Tibial nerve (tissue), 4 donors: Measurements from ENCODE around the gene CX3CR1. TPM values are rescaled to one million over a fixed set of nuclear protein-coding genes. Genes with fewer than 3 reads are reported as not detected.

Experiments used
- DNase-seq, 2 donors: peaks; one replicate each; pipeline ENCODE4 v3.0.0-alpha.2; 2019; ENCODE audit warnings: low spot score in 2 of 2
- H3K27ac ChIP-seq, 4 donors: fragments of 200-600 bp; sonication (generic) in 3 of 4; one replicate each; pipeline ENCODE4 v1.5.1; 2017 to 2019; ENCODE audit warnings: mild to moderate bottlenecking in 1 of 4
- H3K27me3 ChIP-seq, 2 donors: fragments of 200-600 bp; sonication (generic) in 1 of 2; one replicate each; pipeline versions ENCODE4 v1.5.1 to v1.6.0; 2017 to 2019
- H3K36me3 ChIP-seq, 3 donors: fragments of 200-600 bp; sonication (generic); one replicate each; pipeline ENCODE4 v1.5.1; 2018 to 2019
- H3K4me1 ChIP-seq, 4 donors: fragments of 200-600 bp; sonication (generic) in 3 of 4; one replicate each; pipeline ENCODE4 v1.5.1; 2017 to 2019
- H3K4me3 ChIP-seq, 4 donors: fragments of 200-600 bp; sonication (generic) in 3 of 4; one replicate each; pipeline ENCODE4 v1.5.1; 2017 to 2019; ENCODE audit warnings: mild to moderate bottlenecking in 1 of 4, moderate library complexity in 1 of 4
- H3K9me3 ChIP-seq, 4 donors: fragments of 200-600 bp; sonication (generic) in 3 of 4; one replicate each; pipeline ENCODE4 v1.5.1; 2017 to 2019
- EP300 ChIP-seq, 2 donors: sonication (generic); formaldehyde crosslinking; IDR thresholded peaks; one replicate each; pipeline ENCODE4 v1.6.1; 2017; ENCODE audit warnings: antibody characterized with exemption in 2 of 2, mild to moderate bottlenecking in 1 of 2
- POLR2A ChIP-seq, 2 donors: fragments of 450-650 bp; IDR thresholded peaks; one replicate each; pipeline ENCODE4 v1.6.1; 2017; ENCODE audit warnings: antibody characterized with exemption in 2 of 2, mild to moderate bottlenecking in 2 of 2, moderate library complexity in 2 of 2
- WGBS, 2 donors: methylation state at CpG; one replicate each; pipeline ENCODE4 v1.1.5; 2018; 5-methylcytosine and 5-hydroxymethylcytosine counted together
- total RNA-seq, 4 donors: library from RNA; depleted of rRNA; stranded (reverse); fragments of >200 nt; gene quantifications; one replicate each; pipeline ENCODE4 v1.1.0, GENCODE V29; 2016
- TF ChIP-seq, protein P1 (sequence below), 5 experiments: fragments of 200-600 bp in 3 of 5; fragments of 450-650 bp in 2 of 5; sonication (generic) in 3 of 5; IDR thresholded peaks; one replicate each; pipeline ENCODE4 v1.5.1; 2016 to 2019; ENCODE audit warnings: antibody characterized with exemption in 5 of 5, mild to moderate bottlenecking in 3 of 5, moderate library complexity in 2 of 5

CX3CR1 gene
- total RNA-seq, 4 donors from 2014 or later = 2.2 to 4.4 (median 3.1) TPM; not detected in 1

DNA sequence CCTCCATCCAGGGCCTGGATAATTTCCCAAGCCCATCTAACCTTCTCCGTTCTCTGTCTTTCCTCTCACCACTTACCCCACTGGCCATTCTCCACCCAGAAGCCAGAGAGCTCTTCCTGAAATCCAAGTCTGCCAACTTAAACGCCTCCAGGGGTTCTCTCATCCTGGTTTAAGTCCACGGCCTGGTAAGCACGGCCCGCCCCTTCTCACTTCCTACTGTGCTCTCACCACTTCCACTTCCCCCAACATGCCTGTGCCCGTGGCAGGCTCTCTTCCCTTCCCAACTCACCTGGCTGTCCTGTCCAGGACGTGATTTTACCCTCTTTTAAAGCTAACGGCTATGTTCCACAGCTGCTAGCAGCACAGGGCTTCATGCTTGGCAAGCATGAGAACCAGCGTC is 1.7 kb upstream of the CX3CR1 start:
- Histone ChIP-seq H3K4me1 (peaks cover 0 to 23% (median 6%) of the 10 kb centered on the region in 4 donors), H3K27ac (no peak overlapping the region), H3K27me3 (no peaks in the 10 kb centered on the region), H3K4me3 (no peak overlapping the region), H3K9me3 (no peaks in the 10 kb centered on the region), H3K36me3 (no peaks in the 10 kb centered on the region)
- TF ChIP-seq POLR2A (IDR thresholded peaks at IDR 0.05) = no peak
- TF ChIP-seq EP300 (IDR thresholded peaks at IDR 0.05) = no peak
- TF ChIP-seq, protein P1, sequence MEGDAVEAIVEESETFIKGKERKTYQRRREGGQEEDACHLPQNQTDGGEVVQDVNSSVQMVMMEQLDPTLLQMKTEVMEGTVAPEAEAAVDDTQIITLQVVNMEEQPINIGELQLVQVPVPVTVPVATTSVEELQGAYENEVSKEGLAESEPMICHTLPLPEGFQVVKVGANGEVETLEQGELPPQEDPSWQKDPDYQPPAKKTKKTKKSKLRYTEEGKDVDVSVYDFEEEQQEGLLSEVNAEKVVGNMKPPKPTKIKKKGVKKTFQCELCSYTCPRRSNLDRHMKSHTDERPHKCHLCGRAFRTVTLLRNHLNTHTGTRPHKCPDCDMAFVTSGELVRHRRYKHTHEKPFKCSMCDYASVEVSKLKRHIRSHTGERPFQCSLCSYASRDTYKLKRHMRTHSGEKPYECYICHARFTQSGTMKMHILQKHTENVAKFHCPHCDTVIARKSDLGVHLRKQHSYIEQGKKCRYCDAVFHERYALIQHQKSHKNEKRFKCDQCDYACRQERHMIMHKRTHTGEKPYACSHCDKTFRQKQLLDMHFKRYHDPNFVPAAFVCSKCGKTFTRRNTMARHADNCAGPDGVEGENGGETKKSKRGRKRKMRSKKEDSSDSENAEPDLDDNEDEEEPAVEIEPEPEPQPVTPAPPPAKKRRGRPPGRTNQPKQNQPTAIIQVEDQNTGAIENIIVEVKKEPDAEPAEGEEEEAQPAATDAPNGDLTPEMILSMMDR (IDR thresholded peaks at IDR 0.05) = no peak
- DNase-seq = no peak
- 79 to 80% methylated on average over 9 of the region's 9 CpGs for WGBS, 2 donors

DNA sequence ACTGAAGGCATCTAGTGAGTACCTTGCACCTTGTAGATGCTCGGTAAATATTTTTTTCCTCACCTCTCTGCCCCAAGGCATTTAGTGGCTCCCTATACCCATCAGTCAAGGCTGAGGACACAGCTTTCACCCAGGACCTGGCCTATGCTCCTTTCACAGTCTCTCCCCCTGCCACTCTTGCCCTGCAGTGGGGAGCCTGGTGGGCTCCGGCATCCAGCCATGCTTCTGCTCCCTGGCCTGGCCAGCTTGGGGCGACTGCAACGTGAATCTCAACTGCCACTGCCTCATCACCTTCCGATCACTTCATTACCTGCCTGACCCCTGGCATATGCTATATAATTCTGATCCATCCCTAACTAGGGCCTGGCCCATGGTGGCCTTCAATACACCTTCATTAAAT is 735 bp upstream of the CX3CR1 start:
- DNase-seq = no peak
- WGBS, 2 donors = 93% methylated on average over 5 of the region's 5 CpGs
- no peak for TF ChIP-seq EP300 (IDR thresholded peaks at IDR 0.05)
- no peak for TF ChIP-seq POLR2A (IDR thresholded peaks at IDR 0.05)
- TF ChIP-seq, protein P1 (IDR thresholded peaks at IDR 0.05) = no peak

DNA sequence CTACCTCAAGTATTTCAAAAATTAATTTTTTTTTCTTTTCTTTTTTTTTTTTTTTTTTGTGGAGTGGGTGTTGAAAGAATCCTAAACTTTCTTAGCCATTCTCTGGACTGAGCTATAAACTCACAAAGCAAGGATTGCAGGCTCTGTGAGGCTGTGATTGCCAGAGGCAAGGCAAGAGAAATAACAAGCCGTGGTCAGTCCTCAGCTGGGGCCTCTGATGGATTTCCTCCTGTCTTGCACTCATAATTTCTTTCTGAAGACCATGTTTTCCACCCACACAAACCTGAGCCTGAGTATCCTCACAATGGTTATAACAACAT is 1.3 kb downstream of the CX3CR1 start:
- no peaks in the 10 kb centered on the region for H3K9me3 ChIP-seq
- H3K4me3 ChIP-seq = no peak overlapping the region
- DNase-seq = no peak
- no peaks in the 10 kb centered on the region for H3K36me3 ChIP-seq
- WGBS, 2 donors = 20 to 21% methylated on average over 1 of the region's 1 CpG
- peak overlapping the region in 2 of 4 donors; percentile 13 to 37 for H3K27ac ChIP-seq
- TF ChIP-seq EP300 (IDR thresholded peaks at IDR 0.05) (no peak), POLR2A (IDR thresholded peaks at IDR 0.05) (no peak)
- TF ChIP-seq, protein P1 (IDR thresholded peaks at IDR 0.05) = no peak
- no peaks in the 10 kb centered on the region for H3K27me3 ChIP-seq
- peaks cover 0 to 14% (median 3%) of the 10 kb centered on the region in 4 donors for H3K4me1 ChIP-seq

More for the DNA sequence above, 735 bp upstream of the CX3CR1 start:
- H3K4me3 ChIP-seq = no peak overlapping the region
- H3K9me3 ChIP-seq = no peaks in the 10 kb centered on the region
- peaks cover 0 to 23% (median 6%) of the 10 kb centered on the region in 4 donors for H3K4me1 ChIP-seq
- H3K27ac ChIP-seq = no peak overlapping the region
- H3K27me3 ChIP-seq = no peaks in the 10 kb centered on the region
- no peaks in the 10 kb centered on the region for H3K36me3 ChIP-seq

DNA sequence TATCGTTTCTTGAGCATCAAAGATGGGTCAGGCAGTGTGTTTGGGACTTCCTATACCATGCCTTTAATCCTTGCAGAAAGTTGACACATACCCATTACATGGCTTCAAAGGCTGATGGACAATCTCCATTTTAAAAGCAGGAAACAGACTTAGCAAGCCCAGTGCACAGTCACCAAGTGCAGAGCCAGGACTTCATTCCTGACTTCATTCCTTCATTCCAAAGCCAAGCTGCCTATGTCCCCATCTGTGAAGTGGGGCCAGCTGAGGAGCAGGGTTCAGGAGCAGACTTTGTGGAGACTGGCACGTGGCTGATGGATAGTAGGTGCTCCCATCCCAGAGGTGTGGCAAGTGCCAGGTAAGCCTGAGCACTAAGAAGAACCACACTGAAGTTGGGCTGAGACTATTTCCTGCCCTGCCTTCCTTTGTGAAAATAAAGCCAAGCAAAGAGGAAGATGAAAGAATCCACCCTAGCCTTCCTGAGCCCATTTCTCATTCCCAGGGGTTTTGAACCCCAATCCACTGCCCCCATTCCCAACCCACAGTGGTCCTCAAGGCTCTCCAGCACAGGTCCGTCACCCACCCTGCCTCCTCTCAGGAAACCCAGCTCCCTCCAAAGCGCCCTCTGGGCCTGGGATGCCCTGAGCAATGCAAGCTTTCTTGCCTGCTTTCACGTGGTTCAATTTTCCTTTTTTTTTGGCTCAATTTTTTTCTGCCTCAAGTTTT is 1.8 kb downstream of the CX3CR1 start:
- no peaks in the 10 kb centered on the region for H3K9me3 ChIP-seq
- H3K27ac ChIP-seq = peak overlapping the region in 1 of 4 donors; percentile 50
- no peak overlapping the region for H3K4me3 ChIP-seq
- WGBS, 2 donors = 46 to 48% methylated on average over 5 of the region's 5 CpGs
- no peaks in the 10 kb centered on the region for H3K36me3 ChIP-seq
- no peaks in the 10 kb centered on the region for H3K27me3 ChIP-seq
- DNase-seq = no peak
- H3K4me1 ChIP-seq = peaks cover 0 to 14% (median 3%) of the 10 kb centered on the region in 4 donors
- TF ChIP-seq, protein P1 (IDR thresholded peaks at IDR 0.05) = no peak
- no peak for TF ChIP-seq EP300 (IDR thresholded peaks at IDR 0.05)
- TF ChIP-seq POLR2A (IDR thresholded peaks at IDR 0.05) = no peak

DNA sequence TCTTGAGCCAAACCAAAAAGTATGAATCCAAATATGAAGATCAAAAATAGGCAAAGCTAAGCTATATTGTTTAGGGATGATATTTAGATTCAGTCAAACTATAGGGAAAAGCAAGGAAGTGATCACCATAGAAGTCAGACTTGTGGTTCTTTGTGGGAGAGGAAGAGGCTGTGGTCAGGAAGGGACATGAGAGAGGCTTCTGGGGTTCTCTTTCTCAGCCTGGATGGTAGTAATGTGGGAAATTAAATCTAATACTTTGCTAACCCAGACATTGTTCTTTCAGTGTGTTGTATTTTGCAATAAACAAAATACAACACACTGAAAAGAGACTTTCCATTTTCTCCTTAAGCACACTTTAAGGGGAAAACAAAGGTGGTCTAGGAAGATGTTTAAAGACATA is 3.1 kb downstream of the CX3CR1 start:
- TF ChIP-seq, protein P1 (IDR thresholded peaks at IDR 0.05) = no peak
- Histone ChIP-seq H3K36me3 (no peaks in the 10 kb centered on the region), H3K4me1 (peaks cover 0 to 14% (median 3%) of the 10 kb centered on the region in 4 donors), H3K4me3 (no peak overlapping the region), H3K27ac (no peak overlapping the region), H3K27me3 (no peaks in the 10 kb centered on the region), H3K9me3 (no peaks in the 10 kb centered on the region)
- DNase-seq = no peak
